PFSK-1 (cell line): ENCODE results near the gene INSIG1.

ENCODE experiments used
- SIN3A ChIP-seq: IDR thresholded peaks from 2 replicates; pipeline ENCODE4 v1.6.1; 2012; ENCODE audit warnings: mild to moderate bottlenecking, low read length, moderate library complexity, borderline replicate concordance; ENCODE audit not compliant: insufficient read depth
- TAF1 ChIP-seq: IDR thresholded peaks from 2 replicates; pipeline ENCODE4 v1.6.1; 2012; ENCODE audit warnings: low read length, control low read depth, borderline replicate concordance; ENCODE audit not compliant: insufficient read depth

GRCh38 chr7:155293721-155294510 lies 3.8 kb upstream of the INSIG1 start:
- TF ChIP-seq TAF1: no peak
- TF ChIP-seq SIN3A: no peak
